Nucleus accumbens (tissue), 56 donors: ENCODE measurements around the gene COL28A1.

Source experiments
- DNase-seq, 56 donors: peaks; one replicate each; lab custom pipeline; 2025; lab: John Stamatoyannopoulos, UW

The COL28A1 gene

DNA sequence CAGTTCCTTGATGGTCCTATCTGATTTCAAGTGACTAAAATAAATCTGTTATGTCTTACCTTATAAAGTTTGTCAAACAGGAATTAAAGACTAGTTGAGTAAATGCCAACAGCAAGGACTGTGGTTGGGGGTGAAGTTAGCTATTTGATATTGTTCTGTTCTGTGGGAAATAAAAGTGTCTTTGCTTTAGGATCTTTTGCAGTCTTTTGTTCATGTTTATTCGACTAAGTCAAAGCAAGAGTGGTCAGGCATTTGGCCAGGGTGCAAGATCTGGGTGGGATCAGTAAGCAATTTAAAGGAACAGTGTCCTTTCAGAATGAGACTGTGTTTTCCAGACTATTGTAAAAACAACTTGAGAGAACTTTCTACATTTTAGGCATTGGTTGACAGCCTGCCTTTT, at the start of gene COL28A1:
Gene COL28A1, minus strand, starts transcription at position 183 of the 400 bp plus-strand sequence. CDS start 2,998 bp downstream, outside the sequence.
- no peak for DNase-seq

DNA sequence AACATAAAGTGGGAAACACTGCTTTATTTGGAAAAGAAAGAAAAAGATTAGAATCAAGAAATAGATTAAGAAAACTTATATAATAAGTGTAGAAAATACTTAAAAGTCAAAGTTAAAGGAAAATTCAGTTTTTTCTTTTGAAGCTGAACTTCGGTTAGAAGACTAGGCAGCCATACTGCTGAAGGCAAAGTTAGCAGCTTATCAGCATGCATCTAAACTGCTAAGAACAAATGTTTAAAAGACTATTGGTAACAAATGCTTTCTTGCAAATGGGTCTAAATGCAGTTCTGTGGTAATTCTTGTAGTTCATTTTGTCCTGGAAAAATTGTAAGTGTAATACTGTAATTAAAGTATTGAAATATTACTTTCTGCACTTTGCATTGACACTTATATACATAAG, 49.0 kb upstream of the COL28A1 start:
- no peak for DNase-seq

DNA sequence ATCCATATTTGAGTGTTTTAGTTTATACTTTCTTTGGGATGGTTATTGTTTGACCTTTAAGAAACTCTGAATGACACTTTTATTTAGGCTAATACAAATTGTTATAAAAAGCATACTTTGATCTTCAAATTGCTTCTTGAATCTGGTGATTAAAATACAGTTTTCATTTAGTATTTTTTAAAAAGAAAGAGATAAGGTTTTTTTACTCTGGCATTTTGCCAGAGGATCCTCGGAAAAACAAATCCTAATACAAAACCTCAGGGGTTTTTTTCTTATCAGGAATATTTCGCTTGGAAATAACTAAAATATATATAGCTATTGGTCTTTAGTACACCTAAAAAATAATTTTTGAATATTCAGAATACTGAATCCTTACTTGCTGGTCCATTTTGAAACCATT, 48.1 kb upstream of the COL28A1 start:
- no peak for DNase-seq

DNA sequence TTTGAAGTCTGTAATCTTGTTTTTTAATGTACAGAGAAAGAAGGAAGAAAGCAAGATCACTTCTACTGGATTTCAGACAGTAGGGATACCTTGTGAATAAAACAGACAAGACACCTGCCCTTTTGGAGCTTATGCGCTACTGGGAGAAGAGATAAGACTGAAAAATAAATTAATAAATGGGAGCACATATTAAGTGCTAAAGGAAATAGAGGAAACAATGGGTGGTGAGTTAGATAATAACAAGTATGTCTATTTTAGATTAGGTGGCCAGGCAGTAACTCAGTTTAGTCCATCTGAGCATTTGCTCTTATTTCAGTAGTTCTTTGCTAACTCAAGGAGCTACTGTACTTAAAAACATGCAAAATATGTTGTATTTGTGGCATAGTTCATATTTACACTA, 46.9 kb upstream of the COL28A1 start:
- no peak for DNase-seq

DNA sequence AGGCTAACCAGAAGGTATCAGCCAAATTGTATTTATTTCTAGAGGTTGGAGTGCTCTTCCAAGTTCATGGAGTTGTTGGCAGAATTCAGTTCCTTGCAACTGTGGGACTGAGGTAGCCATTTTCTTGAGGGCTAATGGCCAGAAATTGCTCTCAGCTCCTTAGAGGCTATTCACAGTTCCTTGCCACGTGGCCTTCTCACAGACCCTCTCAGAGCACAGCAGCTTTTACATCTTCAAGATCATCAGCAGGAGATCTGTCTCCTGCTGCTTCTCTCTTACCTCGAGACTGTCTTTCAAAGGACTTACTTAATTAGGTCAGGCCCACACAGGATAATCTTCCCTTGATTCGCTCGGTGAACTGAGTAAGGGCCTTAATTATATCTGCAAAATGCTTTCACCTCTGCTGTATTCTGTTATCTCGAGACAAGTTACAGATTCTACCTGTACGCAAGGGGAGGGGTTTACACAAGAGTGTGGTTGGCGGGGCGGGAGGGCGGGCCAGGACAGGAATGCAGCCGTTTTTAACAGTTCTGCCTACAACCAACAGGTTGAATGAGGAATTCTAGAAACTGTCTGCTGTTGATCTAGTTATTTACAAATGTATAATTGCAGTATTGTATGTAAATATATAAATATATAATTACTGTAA, 46.0 kb upstream of the COL28A1 start:
- DNase-seq, result no peak

DNA sequence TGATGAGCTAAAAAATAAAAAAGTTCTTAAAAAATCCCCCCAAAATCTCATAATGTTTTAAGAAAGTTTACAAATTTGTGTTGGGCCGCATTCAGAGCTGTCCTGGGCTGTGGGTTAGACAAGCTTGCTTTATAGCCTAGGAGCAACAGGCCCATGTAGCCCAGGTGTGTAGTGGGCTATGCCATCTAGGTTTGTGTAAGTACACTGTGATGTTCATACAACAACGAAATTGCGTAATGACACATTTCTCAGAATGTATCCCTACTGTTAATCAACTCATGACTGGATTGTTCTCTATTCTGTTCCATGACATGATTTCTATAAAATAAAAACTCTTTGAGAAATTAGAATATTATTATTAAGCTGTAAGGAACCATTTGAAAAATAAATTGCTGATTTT, 44.0 kb upstream of the COL28A1 start:
- DNase-seq, result no peak

DNA sequence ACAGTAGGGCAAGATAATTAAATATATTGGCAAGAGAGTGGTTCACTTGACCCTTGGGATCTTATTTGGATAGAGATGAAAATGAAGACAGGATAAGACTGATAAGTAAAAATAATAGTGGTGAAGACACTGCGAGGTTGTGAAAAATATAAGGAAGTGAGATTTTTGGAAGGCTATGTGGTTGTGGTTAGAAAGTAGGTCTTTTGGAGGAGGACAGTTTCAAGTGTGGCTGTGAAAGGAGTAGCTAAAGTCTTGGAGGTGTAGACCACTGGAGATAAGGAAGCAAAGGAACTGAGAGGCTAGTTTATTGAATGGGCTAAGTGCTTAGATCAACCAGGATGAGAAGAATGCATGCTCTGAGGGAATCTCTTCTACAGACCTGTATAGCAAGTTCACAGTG, 42.2 kb upstream of the COL28A1 start:
- DNase-seq, result no peak

DNA sequence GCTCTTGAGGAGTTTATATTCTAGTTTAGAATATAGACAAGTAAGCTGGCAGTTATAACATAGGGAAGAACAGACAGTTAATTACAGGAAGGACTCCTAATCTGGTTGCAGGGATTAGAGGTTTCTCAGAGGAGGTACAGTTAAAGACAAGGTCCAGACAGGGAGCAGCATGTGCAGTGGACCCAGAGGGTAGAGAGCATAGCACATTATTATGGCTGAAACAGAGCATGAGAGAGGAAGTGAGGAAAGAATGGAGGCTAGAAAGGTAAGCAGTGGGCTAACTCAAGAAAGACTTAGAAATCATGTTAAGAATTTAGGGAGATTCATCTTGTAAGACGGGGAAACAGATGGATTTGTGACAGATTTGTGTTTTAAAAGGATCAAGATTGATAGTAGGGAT, 40.7 kb upstream of the COL28A1 start:
- no peak for DNase-seq

DNA sequence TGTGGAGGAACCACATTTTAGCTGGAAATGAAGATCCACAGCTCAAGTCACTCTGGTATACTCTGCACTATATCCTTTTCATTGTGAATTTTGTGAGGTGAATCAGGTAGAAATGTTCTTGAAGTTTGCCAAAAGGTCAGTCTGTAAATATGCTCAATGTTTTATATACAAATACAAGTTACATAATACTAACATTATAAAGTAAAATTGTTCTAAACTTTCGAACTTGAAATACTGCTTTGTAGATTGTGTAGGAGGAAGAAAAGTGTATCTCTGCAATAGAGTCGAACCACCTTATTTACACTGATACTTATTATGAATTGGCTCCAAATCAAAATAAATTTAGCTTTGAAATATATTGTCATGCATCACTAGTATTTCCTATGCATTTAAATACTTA, 38.0 kb upstream of the COL28A1 start:
- no peak for DNase-seq

DNA sequence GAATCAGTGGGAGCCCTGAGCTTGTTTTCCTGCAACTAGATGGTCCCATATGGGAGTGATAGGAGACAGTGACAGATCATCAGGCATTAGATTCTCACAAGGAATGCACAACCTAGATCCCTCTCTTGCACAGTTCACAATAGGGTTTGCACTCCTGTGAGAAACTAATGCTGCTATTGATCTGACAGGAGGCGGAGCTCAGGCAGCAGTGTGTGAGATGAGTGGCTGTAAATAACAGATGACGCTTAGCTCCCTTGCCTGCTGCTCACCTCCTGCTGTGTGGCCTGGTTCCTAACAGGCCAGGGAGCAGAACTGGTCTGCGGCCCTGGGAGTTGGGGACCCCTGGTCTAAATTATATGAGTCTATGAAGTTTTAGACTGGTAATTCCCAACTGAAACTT, 34.9 kb upstream of the COL28A1 start:
- no peak for DNase-seq

DNA sequence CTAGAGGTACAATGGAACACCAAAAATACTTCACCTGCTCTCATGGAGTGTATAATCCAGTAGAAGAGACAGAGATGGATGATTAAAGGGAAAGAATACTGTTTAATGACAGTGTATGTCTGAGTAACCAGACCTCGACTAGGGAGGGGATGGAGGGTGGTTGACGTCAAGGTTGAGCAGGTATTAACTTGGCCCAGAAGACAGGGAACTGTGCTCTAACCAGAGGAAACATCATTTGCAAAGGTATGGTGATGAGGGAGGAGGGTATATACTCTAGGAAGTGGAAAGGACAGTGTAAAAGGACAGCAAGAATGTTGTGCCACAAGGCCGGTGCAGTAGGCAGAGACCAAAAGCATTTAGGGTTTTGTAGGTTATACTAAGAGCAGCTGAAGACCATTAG, 33.9 kb upstream of the COL28A1 start:
- DNase-seq, result no peak

DNA sequence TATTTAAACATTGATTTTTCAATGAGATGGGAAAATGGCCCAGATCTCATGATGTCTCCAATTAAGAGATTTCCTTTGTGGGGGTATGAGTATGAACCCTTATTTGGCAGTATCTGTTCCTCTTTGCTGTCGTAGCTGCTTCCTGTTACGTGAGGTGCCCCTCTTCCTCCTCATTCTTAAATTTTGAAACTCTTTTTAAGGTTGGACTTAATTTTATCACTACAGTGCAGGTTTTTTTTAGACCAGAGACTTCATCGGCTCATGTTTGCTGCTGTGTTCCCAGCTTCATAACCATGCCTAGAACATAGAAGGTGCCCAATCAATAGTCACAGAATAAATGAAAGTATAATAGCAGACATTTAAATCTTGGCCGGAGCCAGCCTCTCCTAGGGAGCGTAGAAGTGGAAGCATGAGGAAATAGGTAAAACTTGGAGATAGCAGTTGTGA, 33.4 kb upstream of the COL28A1 start:
- DNase-seq, result no peak

DNA sequence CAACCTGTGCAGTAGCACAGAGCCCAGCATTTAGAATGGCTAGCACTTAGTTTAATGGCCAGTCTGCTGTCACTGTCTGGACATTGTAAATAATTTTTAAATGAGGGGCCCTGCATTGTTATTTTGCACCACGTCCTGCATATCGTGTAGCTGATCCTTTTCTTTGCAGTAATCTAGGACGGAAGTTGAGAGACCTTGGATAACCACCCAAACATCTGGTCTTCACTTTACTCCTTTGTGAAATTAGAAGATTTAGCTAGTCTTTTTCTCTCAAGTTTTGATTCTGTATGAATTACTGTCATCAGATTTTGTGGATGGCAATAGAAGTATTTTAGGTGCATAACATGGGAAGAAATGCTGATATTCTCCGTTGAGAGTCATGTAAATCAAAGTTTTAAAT, 32.9 kb upstream of the COL28A1 start:
- no peak for DNase-seq

DNA sequence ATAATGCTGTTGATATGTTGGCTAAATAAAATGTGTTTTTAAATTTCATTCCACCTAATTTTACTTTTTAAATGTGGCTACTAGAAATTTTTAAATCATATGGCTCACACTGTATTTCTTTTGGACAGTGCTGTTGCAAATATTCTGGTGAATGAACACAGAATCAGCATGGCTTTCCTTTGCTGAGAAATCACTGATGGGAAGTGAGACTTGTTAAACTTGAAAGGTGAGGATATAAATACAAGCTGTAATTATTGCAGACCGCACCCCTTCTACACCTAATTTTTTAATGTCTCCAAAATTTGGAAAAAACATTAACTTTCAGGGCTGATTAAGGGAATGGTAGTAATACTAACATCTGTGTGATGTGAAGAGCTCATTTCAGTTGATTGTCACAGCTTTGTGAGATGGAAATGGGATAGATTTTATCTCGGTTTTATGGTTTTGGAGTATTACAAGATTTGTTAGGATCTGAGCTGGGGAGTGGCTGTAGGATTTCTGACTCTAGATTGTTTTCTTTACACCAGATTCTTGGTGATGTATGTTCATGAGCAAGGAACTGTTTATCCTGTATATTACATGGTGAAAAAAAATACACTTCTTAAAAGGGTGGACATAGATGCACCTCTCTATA, 32.3 kb upstream of the COL28A1 start:
- no peak for DNase-seq

DNA sequence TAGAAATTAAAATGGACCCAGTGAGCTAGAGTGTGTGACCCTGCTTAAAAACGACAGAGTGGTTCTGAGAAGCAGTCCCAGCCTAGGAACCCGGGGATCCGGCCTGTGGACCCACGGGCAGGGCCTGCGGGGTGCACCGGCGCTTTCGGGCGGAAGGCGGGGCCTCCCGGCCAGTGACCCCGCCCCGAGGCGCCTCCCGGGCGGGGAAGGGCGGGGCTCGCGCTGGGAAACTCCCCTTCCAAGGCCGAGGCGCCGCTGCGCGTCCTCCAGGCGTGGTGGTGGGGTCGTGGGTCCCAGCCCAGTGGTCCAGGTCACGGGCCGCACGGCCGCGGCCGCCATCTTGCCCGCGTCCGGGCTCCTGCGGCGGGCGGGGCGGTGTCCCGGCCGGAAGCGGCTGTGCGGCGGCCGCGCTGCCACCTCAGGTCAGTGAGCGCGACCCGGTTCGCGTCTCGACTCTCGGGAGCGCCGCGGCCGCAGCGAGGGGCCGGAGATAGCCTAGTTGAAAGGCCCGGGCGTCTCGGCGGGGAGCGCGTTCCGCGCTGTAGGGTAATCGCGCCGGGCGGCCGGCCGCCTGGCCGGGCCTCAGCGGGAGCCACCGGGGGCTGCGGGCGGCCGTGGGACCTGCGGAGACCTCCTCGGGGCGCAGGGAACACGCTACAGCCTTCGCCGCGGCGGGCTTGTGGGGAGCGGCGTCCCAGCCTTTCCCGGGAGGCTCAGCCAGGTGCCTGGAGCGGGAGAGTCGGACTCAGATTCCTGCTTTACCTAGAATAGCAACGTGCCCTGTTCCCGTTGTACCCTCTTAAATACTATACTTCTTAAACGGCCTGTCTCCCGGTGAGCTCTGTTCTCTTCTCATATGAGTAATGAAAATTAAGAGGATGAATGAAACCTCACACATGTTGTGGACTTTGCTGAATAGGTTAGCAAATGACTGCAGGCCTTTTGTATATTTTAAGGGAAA, 31.3 kb upstream of the COL28A1 start, which contains the start of gene MIOS:
Gene MIOS, plus strand, starts transcription at position 234 of the 961 bp plus-strand sequence. CDS start 5,592 bp downstream, outside the sequence.
- peak in 55 of 56 donors; percentile 29 to 88 (median 73) for DNase-seq

DNA sequence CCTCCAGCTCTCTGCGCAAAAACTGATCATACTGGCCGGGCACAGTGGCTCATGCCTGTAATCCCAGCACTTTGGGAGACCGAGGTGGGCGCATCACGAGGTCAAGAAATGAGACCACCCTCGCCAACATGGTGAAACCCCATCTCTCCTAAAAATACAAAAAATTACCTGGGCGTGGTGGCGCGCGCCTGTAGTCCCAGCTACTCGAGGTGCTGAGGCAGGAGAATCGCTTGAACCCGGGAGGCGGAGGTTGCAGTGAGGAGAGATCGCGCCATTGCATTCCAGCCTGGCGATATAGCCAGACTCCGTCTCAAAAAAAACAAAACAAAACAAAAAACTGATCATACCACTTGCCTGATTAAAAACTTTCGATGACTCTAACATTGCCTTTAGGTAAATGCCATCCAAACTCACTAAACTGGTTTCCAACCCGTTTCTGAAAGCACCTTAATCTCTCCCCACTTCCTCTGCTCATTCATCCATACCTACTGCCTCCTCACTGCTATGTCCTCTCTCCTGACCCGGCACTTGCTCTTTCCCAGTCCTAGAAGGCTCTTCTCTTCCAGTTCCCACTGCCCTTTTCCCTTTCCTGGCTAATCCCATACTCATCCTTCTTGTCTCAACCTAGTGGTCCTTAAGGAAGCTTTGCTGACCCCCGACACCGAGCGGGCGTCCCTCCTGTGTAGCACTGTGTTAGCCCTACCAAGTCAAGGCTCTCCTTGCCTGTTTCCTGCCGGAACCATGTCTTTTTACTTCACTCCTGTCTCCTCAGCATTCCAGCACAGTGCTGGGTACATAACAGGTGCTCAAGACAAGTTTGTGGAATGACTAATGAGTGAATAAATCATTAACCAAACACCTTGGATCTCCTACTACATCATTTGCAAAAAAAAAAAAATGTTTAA, 30.3 kb upstream of the COL28A1 start:
- DNase-seq, result peak in 4 of 56 donors; percentile 3 to 21 (median 11)

DNA sequence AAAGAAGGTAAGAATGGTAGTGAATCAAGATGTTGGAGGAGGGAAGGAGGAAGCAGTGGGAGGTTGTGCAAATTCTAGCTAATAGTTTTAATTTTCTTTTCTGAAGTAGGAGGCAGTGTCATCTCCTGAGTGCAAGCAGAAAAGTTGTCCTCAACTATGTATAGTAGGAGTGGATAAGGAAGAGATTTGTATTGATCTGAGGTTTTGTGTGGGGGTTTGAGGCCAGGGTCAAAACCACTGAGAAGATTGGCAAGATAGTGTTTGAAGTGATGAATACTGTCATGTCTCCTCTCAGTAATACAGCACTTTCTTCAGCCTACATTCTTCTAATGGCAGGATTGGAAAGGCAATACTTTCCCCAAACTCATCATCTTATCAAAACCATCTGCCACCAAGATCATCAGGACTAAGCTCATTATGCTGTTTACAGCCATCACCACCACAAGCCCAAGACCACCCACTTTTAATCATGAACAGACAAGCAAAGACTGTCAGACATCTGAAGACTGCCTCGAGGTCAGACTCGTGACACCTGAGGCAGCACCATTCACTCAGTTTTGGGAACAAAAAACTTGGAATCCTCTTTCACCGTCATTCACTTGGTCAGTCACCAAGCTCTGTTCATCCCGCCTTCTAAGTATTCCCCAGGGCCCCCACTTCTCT, 29.5 kb upstream of the COL28A1 start:
- DNase-seq, result no peak

DNA sequence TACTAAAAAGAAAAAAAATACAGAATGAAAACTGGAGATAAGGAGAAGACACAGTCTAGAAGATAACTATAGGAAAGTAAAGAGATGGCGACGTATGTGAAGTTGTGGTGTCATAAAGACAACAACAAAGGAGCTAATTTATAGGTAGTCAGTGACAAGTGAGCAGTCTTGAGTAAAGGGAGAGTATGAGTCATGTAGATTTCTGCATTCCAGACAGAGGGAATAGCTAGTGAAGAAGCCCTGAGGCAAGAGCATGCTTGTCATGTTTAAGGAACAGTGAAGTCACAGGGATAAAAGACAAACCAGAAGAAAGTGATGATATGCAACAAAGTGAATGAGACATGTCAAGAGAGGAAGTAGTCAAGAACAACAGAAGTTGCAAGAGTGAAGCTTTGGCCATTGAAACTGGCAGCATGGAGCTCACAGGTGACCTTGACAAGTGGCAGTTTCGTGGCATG, 28.7 kb upstream of the COL28A1 start:
- no peak for DNase-seq

DNA sequence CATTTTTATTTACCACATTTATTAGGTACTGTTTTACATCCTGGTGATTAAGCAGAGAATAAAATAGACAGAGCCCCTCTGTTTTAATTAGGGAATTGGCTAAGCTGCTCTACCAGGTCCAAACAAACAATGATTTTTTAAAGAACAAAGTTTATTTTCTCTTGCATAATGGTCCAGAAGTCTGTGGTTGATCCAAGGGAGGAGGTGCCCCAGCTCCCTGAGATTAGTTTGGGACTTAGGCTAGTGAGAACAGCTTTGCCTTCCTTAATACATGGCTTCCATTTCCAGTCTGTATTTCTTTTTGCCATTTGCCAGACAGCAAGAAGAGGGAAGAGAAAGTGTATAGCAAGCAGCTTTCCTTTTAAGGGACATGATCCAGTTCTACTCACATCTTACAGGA, 28.1 kb upstream of the COL28A1 start:
- no peak for DNase-seq
